ENCODE results near the gene MRGPRD. TPM values are rescaled to one million over a fixed set of nuclear protein-coding genes. Genes with fewer than 3 reads are reported as not detected.

MRGPRD gene
- total RNA-seq, 2 experiments from 2014 or later: not detected

- no peak for TF ChIP-seq CTCF (IDR thresholded peaks at IDR 0.05)
- no peak for DNase-seq
- Mint-ChIP-seq H3K36me3 (ENCODE audit: low read depth) (no peaks in the 10 kb centered on the region), H3K4me1 (ENCODE audit: low read depth) (peaks cover 2% of the 10 kb centered on the region), H3K27ac (no peak overlapping the region), H3K4me3 (no peak overlapping the region), H3K27me3 (peaks cover 2% of the 10 kb centered on the region), H3K9me3 (no peaks in the 10 kb centered on the region)
- intact Hi-C loops (cut with micrococcal nuclease): no loop called here
- POLR2A ChIA-PET: no interaction called here
- ATAC-seq: no peak
- CTCF ChIA-PET: interaction anchor here (2.1 kb wide), 1 partner anchor 15 kb away, joined by 9 read pairs; no protein-coding TSS in a partner anchor
Measured at GRCh38 chr11:68970921-68971636, 9.7 kb downstream of the MRGPRD start.

GRCh38 chr11:68969386-68969785 lies 11.4 kb downstream of the MRGPRD start:
- peaks cover 2% of the 10 kb centered on the region for H3K27me3 Mint-ChIP-seq
- H3K4me1 Mint-ChIP-seq (ENCODE audit: low read depth): peaks cover 7% of the 10 kb centered on the region
- no peak for ATAC-seq
- CTCF ChIA-PET: interaction anchor here (1.2 kb wide), 1 partner anchor 31 kb away, joined by 3 read pairs; no protein-coding TSS in a partner anchor
- TF ChIP-seq CTCF (IDR thresholded peaks at IDR 0.05): no peak
- DNase-seq: no peak
- H3K27ac Mint-ChIP-seq: no peak overlapping the region
- H3K4me3 Mint-ChIP-seq: no peak overlapping the region
- no peaks in the 10 kb centered on the region for H3K36me3 Mint-ChIP-seq (ENCODE audit: low read depth)
- POLR2A ChIA-PET: no interaction called here
- H3K9me3 Mint-ChIP-seq: no peaks in the 10 kb centered on the region
- intact Hi-C loops (cut with micrococcal nuclease): no loop called here

GRCh38 chr11:68968306-68969250 lies 12.2 kb downstream of the MRGPRD start:
- no peak overlapping the region for H3K27ac Mint-ChIP-seq
- ChIA-PET POLR2A (interaction anchor here (0.6 kb wide), 1 partner anchor 459 kb away, joined by 4 read pairs; no protein-coding TSS in a partner anchor), CTCF (no interaction called here)
- intact Hi-C loops (cut with micrococcal nuclease): no loop called here
- DNase-seq: no peak
- H3K4me3 Mint-ChIP-seq: no peak overlapping the region
- H3K27me3 Mint-ChIP-seq: peaks cover 2% of the 10 kb centered on the region
- H3K4me1 Mint-ChIP-seq (ENCODE audit: low read depth): peaks cover 7% of the 10 kb centered on the region
- H3K9me3 Mint-ChIP-seq: no peaks in the 10 kb centered on the region
- no peaks in the 10 kb centered on the region for H3K36me3 Mint-ChIP-seq (ENCODE audit: low read depth)
- no peak for ATAC-seq
- TF ChIP-seq CTCF (IDR thresholded peaks at IDR 0.05): no peak

GRCh38 chr11:68966894-68967780 lies 13.6 kb downstream of the MRGPRD start:
- H3K4me1 Mint-ChIP-seq (ENCODE audit: low read depth): peaks cover 14% of the 10 kb centered on the region
- intact Hi-C loops (cut with micrococcal nuclease): no loop called here
- H3K9me3 Mint-ChIP-seq: no peaks in the 10 kb centered on the region
- no peak overlapping the region for H3K4me3 Mint-ChIP-seq
- ChIA-PET CTCF (no interaction called here), POLR2A (interaction anchor here (0.6 to 1.0 kb wide), 2 partner anchors 18 to 457 kb away, joined by 3 to 4 read pairs; no protein-coding TSS in a partner anchor)
- peaks cover 2% of the 10 kb centered on the region for H3K27me3 Mint-ChIP-seq
- no peak overlapping the region for H3K27ac Mint-ChIP-seq
- TF ChIP-seq CTCF (IDR thresholded peaks at IDR 0.05): no peak
- H3K36me3 Mint-ChIP-seq (ENCODE audit: low read depth): no peaks in the 10 kb centered on the region
- no peak for DNase-seq
- no peak for ATAC-seq

Measured in activated CD8-positive, alpha-beta T cell treated with anti-CD3 and anti-CD28 coated beads for 36 hours (primary cell).